GM13977 (cell line): ENCODE measurements around the gene IWS1.
A peak's percentile ranks its signal among the peaks of the same experiment; 100 is the strongest.
"Not testable (repeated sequence)": the region's sequence is repeated elsewhere in the genome, so short reads cannot be mapped to it uniquely, and the experiment has no call there.

Source experiments
- DNase-seq: peaks from one replicate; pipeline ENCODE4 v3.0.0; 2012; ENCODE audit warnings: low spot score
- CTCF ChIP-seq: IDR thresholded peaks from 2 replicates; pipeline ENCODE4 v1.5.1; 2012; ENCODE audit warnings: mild to moderate bottlenecking, control low read depth; ENCODE audit not compliant: insufficient read depth; ENCODE audit errors: extremely low read depth, missing control alignments
- in situ Hi-C: fragments of 300-500 bp; cut with MboI; formaldehyde crosslinking; loops from one replicate; pipeline ENCODE4 v1.12.0; 2022; ENCODE audit warnings: low sequenced_read_pairs, low pct_unique_long_range_greater_than_20kb, mixed read lengths, inconsistent platforms; ENCODE audit not compliant: unreplicated experiment

Gene IWS1

GRCh38 chr2:127456960-127457359 lies 69.3 kb downstream of the IWS1 start:
- TF ChIP-seq CTCF: no peak
- in situ Hi-C loops: no loop called here
- no peak for DNase-seq

GRCh38 chr2:127455566-127456493 lies 70.5 kb downstream of the IWS1 start:
- in situ Hi-C loops: no loop called here
- no peak for DNase-seq
- no peak for TF ChIP-seq CTCF

GRCh38 chr2:127454595-127455565 lies 71.4 kb downstream of the IWS1 start:
- no peak for DNase-seq
- TF ChIP-seq CTCF: no peak
- in situ Hi-C loops: no loop called here

- peak; percentile 43 for TF ChIP-seq CTCF
- no peak for DNase-seq
- in situ Hi-C loops: no loop called here
Measured at GRCh38 chr2:127453392-127454171, 72.7 kb downstream of the IWS1 start.

- no peak for TF ChIP-seq CTCF
- in situ Hi-C loops: no loop called here
- DNase-seq: no peak
Measured at GRCh38 chr2:127453013-127453391, 73.3 kb downstream of the IWS1 start.

GRCh38 chr2:127452423-127452822 lies 73.9 kb downstream of the IWS1 start:
- DNase-seq, in situ Hi-C loops: not testable (repeated sequence)
